ENCODE results near the gene MEIS1.

DNA sequence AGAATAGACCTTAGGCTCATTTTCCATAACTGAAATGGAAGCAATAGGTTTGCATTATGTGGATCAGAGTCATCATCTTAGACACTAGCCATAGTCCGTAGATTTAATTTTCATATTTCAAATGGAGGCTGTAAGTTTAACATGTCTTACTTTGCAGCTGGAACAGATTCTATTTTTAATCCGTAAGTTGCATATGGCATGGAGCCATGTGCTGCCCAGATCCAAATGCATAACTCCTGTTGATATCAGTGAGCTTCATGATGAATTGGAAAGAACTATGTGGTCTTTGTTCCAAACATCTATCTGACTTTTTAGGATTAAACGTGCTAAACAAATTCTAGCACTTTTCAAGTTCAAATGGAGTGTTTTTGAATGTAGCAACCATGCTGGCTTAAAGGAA, 43.4 kb downstream of the MEIS1 start:
- TF ChIP-seq EZH2phosphoT487 (IDR thresholded peaks at IDR 0.05; ENCODE audit: insufficient read depth, low read depth): no peak
- no peak for TF ChIP-seq EZH2 (IDR thresholded peaks at IDR 0.05; ENCODE audit: insufficient read depth, poor library complexity, severe bottlenecking)

Data from GM23248 (cell line).